ENCODE results near the gene PCDHGB5.
"Not testable (repeated sequence)": the region's sequence is repeated elsewhere in the genome, so short reads cannot be mapped to it uniquely, and the experiment has no call there.

PCDHGB5 gene

DNA sequence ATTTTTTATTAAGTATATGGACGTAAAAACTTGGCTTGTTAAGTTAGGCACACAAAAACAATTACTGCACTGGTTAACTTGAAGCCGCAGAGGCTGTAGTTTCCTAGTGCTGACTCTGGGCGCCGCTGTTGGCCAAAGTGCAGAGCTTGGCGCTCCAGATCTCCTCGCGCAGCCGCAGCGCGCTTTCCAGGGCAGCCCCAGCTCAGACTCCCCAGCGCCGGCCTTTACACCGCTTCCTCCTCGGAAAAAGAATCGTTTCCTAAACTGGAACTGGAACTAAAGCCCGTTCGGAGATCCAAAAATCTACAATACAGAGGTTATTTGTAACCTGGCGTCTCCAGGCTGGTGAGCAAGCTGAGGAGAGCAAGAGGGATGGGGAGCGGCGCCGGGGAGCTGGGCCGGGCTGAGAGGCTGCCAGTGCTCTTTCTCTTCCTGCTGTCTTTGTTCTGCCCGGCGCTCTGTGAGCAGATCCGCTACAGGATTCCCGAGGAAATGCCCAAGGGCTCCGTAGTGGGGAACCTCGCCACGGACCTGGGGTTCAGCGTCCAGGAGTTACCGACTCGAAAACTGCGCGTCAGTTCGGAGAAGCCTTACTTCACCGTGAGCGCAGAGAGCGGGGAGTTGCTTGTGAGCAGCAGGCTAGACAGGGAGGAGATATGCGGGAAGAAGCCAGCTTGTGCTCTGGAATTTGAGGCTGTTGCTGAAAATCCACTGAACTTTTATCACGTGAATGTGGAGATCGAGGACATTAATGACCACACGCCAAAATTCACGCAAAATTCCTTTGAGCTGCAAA, at the start of gene PCDHGB5:
Gene PCDHGB5 (plus strand): TSS at position 192 of the 796 bp plus-strand sequence. CDS start 181 bp downstream, at position 373.
- not testable (repeated sequence) for H3K27ac ChIP-seq, H3K9ac ChIP-seq, H3K36me3 ChIP-seq, H3K4me2 ChIP-seq, H3K4me3 ChIP-seq, H4K20me1 ChIP-seq, H3K27me3 ChIP-seq, H3K4me1 ChIP-seq
- H3K9me3 ChIP-seq = peaks cover 58% of the 10 kb centered on the region

DNA sequence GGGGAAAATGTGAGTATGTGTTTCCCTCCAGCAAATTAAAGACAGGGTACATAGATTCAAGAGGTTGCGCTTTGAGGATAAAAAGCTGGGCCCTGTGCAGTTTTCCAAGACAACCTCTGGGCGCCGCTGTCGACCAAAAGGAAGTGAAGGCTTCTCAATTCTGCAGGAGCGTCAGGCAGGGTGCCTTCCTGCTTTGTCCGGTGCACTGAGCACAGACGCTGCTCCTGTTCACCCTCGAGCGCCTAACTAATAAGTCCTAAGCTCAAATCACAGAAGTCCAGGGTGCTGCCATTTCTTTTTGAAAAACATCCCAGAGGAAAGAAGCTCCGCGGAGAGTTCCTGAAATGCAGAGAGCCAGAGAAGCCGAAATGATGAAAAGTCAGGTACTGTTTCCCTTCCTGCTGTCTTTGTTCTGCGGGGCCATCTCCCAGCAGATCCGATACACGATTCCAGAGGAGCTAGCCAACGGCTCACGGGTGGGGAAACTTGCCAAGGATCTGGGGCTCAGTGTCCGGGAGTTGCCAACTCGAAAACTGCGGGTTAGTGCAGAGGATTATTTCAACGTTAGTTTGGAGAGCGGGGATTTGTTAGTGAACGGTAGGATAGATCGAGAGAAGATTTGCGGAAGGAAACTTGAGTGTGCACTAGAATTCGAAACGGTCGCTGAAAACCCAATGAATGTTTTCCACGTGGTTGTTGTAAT, 47.7 kb upstream of the PCDHGB5 start, which contains the start of gene PCDHGB1:
Gene PCDHGB1 (plus strand): TSS at position 183 of the 703 bp plus-strand sequence. CDS start 162 bp downstream, at position 345.
- no peaks in the 10 kb centered on the region for H3K36me3 ChIP-seq
- H3K27me3 ChIP-seq = no peaks in the 10 kb centered on the region
- no peak within 1 kb of the TSS for H3K9ac ChIP-seq
- peaks cover 79% of the 10 kb centered on the region for H3K9me3 ChIP-seq
- H3K4me1 ChIP-seq = no peaks in the 10 kb centered on the region
- no peak for TF ChIP-seq Cebpa-rat (IDR thresholded peaks at IDR 0.05)
- no peak within 1 kb of the TSS for H3K4me2 ChIP-seq
- H3K4me3 ChIP-seq = no peak within 1 kb of the TSS
- no peak within 1 kb of the TSS for H3K27ac ChIP-seq
- H4K20me1 ChIP-seq = no peaks in the 10 kb centered on the region

DNA sequence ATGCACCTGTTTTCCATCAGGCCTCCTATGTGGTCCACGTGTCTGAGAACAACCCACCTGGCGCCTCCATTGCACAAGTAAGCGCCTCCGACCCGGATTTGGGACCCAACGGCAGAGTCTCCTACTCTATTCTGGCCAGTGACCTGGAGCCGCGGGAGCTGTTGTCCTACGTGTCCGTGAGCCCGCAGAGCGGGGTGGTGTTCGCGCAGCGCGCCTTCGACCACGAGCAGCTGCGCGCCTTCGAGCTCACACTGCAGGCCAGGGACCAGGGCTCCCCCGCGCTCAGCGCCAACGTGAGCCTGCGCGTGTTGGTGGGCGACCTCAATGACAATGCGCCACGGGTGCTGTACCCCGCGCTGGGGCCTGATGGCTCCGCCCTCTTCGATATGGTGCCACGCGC, 46.2 kb upstream of the PCDHGB5 start:
- H3K4me3 ChIP-seq = no peak overlapping the region
- H4K20me1 ChIP-seq = no peaks in the 10 kb centered on the region
- no peak overlapping the region for H3K27ac ChIP-seq
- no peaks in the 10 kb centered on the region for H3K4me1 ChIP-seq
- no peak for TF ChIP-seq Cebpa-rat (IDR thresholded peaks at IDR 0.05)
- H3K27me3 ChIP-seq = no peaks in the 10 kb centered on the region
- H3K4me2 ChIP-seq = no peak overlapping the region
- H3K9ac ChIP-seq = no peak overlapping the region
- no peaks in the 10 kb centered on the region for H3K36me3 ChIP-seq
- peaks cover 79% of the 10 kb centered on the region for H3K9me3 ChIP-seq

DNA sequence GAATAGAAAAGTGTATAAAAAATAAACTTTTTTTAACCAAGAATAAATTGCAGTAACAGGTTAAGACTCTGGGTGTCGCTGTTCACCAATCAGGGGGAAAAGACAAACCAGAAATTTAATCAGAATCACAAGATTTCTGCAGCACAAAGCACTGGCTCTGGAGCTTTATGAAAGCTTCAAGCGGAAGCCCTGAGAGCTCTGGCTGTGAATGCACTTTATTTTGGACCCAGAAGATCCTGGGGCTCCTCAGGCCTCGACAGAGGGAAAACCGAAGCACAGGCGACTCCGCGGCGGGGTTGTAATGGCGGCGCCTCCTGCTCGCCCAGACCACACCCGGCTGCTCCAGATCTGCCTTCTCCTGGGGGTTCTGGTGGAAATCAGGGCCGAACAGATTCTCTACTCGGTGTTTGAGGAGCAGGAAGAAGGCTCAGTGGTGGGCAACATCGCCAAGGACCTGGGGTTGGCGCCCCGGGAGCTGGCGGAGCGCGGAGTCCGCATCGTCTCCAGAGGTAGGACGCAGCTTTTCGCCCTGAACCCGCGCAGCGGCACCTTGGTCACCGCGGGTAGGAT, 42.8 kb upstream of the PCDHGB5 start, which contains the start of gene PCDHGA4:
Gene PCDHGA4 (plus strand): TSS at position 122 of the 570 bp plus-strand sequence. CDS start 87 bp downstream, at position 209.
- H3K27ac ChIP-seq = no peak within 1 kb of the TSS
- H3K4me3 ChIP-seq = no peak within 1 kb of the TSS
- no peaks in the 10 kb centered on the region for H3K36me3 ChIP-seq
- H3K4me1 ChIP-seq = no peaks in the 10 kb centered on the region
- TF ChIP-seq Cebpa-rat (IDR thresholded peaks at IDR 0.05) = no peak
- H4K20me1 ChIP-seq = no peaks in the 10 kb centered on the region
- no peak within 1 kb of the TSS for H3K4me2 ChIP-seq
- no peaks in the 10 kb centered on the region for H3K27me3 ChIP-seq
- H3K9ac ChIP-seq = no peak within 1 kb of the TSS
- peaks cover 67% of the 10 kb centered on the region for H3K9me3 ChIP-seq

DNA sequence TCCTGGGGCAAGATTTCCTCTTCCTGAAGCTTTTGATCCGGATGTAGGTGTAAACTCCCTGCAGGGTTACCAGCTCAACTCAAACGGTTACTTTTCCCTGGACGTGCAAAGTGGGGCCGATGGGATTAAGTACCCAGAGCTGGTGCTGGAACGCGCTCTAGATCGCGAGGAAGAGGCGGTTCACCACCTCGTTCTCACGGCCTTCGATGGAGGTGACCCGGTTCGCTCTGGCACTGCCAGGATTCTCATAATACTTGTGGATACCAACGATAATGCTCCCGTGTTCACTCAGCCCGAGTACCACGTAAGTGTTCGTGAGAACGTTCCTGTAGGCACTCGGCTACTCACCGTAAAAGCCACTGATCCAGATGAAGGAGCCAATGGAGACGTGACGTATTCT, 42.1 kb upstream of the PCDHGB5 start:
- Histone ChIP-seq H4K20me1 (no peaks in the 10 kb centered on the region), H3K4me2 (no peak overlapping the region), H3K9ac (no peak overlapping the region), H3K27ac (no peak overlapping the region), H3K4me1 (no peaks in the 10 kb centered on the region), H3K36me3 (no peaks in the 10 kb centered on the region), H3K9me3 (peaks cover 67% of the 10 kb centered on the region), H3K27me3 (no peaks in the 10 kb centered on the region), H3K4me3 (no peak overlapping the region)
- no peak for TF ChIP-seq Cebpa-rat (IDR thresholded peaks at IDR 0.05)

DNA sequence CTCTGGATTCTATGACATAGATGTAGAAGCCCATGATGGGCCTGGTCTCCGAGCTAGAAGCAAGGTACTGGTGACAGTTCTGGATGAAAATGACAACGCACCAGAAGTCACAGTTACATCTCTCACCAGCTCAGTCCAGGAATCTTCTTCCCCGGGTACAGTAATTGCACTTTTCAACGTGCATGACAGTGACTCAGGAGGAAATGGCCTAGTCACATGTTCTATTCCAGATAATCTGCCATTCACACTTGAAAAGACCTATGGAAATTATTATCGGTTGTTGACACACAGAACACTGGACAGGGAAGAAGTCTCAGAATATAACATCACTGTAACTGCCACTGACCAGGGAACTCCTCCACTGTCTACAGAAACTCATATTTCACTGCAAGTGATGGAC, 41.6 kb upstream of the PCDHGB5 start:
- Histone ChIP-seq H3K4me1 (no peaks in the 10 kb centered on the region), H3K9me3 (peaks cover 67% of the 10 kb centered on the region), H3K4me3 (no peak overlapping the region), H3K27me3 (no peaks in the 10 kb centered on the region), H3K27ac (no peak overlapping the region), H3K36me3 (no peaks in the 10 kb centered on the region), H3K9ac (no peak overlapping the region), H3K4me2 (no peak overlapping the region), H4K20me1 (no peaks in the 10 kb centered on the region)
- no peak for TF ChIP-seq Cebpa-rat (IDR thresholded peaks at IDR 0.05)

DNA sequence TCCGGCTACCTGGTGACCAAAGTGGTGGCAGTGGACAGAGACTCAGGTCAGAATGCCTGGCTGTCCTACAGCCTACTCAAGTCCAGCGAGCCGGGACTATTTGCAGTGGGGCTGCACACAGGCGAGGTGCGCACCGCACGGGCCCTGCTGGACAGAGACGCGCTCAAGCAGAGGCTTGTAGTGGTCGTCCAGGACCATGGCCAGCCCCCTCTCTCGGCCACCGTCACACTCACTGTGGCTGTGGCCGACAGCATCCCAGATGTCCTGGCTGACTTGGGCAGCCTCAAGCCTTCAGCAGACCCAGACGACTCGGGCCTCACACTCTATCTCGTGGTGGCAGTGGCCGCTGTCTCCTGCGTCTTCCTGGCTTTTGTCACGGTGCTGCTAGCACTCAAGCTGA, 40.8 kb upstream of the PCDHGB5 start:
- H3K9me3 ChIP-seq = peaks cover 67% of the 10 kb centered on the region
- no peaks in the 10 kb centered on the region for H3K4me1 ChIP-seq
- H3K36me3 ChIP-seq = no peaks in the 10 kb centered on the region

DNA sequence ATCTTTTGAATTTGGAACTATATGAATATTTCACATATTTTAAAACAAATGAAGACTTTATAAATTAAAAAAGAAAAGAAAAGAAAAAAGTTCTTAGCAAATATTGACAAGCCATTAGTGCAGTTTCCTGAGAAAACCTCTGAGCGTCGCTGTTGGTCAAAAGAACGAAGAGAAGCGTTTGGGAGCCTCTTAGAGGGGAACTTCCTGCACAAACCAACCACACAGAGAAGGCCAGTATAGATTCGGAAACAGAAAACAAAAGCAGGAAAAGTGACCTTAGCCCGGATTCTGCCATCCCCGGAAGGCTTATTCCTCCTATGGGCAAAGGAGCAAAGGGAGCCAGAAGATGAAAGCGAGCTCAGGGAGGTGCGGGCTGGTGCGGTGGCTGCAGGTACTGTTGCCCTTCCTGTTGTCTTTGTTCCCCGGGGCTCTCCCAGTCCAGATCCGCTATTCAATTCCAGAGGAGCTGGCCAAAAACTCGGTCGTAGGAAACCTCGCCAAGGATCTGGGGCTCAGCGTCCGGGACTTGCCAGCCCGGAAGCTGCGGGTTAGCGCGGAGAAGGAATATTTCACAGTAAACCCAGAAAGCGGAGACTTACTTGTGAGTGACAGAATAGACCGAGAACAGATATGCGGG, 37.8 kb upstream of the PCDHGB5 start, which contains the start of gene PCDHGB2:
Gene PCDHGB2 (plus strand): TSS at position 205 of the 637 bp plus-strand sequence. CDS start 142 bp downstream, at position 347.
- Histone ChIP-seq H3K27me3 (no peaks in the 10 kb centered on the region), H4K20me1 (no peaks in the 10 kb centered on the region), H3K9me3 (peaks cover 78% of the 10 kb centered on the region), H3K27ac (no peak within 1 kb of the TSS), H3K4me1 (no peaks in the 10 kb centered on the region), H3K36me3 (no peaks in the 10 kb centered on the region), H3K9ac (no peak within 1 kb of the TSS), H3K4me2 (no peak within 1 kb of the TSS), H3K4me3 (peak within 1 kb of the TSS; percentile 44)
- no peak for TF ChIP-seq Cebpa-rat (IDR thresholded peaks at IDR 0.05)

More for the DNA sequence above, 40.8 kb upstream of the PCDHGB5 start:
- Histone ChIP-seq H3K4me3 (no peak overlapping the region), H3K4me2 (no peak overlapping the region), H3K27ac (no peak overlapping the region), H3K9ac (no peak overlapping the region), H4K20me1 (no peaks in the 10 kb centered on the region), H3K27me3 (no peaks in the 10 kb centered on the region)
- TF ChIP-seq Cebpa-rat (IDR thresholded peaks at IDR 0.05) = no peak

DNA sequence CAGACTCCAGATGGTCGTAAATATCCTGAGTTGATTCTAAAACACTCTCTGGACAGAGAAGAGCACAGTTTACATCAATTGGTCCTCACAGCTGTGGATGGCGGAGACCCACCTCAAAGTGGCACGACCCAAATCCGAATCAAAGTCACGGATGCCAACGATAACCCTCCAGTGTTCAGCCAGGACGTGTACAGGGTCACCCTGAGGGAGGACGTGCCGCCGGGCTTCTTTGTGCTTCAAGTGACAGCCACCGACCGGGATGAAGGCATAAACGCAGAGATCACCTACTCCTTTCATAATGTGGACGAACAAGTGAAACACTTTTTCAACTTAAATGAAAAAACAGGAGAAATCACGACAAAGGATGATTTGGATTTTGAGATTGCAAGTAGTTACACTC, 37.1 kb upstream of the PCDHGB5 start:
- no peaks in the 10 kb centered on the region for H3K4me1 ChIP-seq
- no peak overlapping the region for H3K27ac ChIP-seq
- H4K20me1 ChIP-seq = no peaks in the 10 kb centered on the region
- TF ChIP-seq Cebpa-rat (IDR thresholded peaks at IDR 0.05) = no peak
- H3K27me3 ChIP-seq = no peaks in the 10 kb centered on the region
- H3K4me2 ChIP-seq = no peak overlapping the region
- H3K9me3 ChIP-seq = peaks cover 78% of the 10 kb centered on the region
- H3K36me3 ChIP-seq = no peaks in the 10 kb centered on the region
- H3K9ac ChIP-seq = no peak overlapping the region
- no peak overlapping the region for H3K4me3 ChIP-seq
